HG03442 (cell line): ENCODE measurements around the gene NLRP5.
"Not testable (repeated sequence)": the region's sequence is repeated elsewhere in the genome, so short reads cannot be mapped to it uniquely, and the experiment has no call there.

ENCODE experiments used
- ATAC-seq: cut with Tn5 transposase; IDR thresholded peaks from one replicate; pipeline ENCODE4 v1.9.1; 2021; ENCODE audit warnings: mild to moderate bottlenecking, moderate library complexity; ENCODE audit not compliant: unreplicated experiment

The NLRP5 gene

DNA sequence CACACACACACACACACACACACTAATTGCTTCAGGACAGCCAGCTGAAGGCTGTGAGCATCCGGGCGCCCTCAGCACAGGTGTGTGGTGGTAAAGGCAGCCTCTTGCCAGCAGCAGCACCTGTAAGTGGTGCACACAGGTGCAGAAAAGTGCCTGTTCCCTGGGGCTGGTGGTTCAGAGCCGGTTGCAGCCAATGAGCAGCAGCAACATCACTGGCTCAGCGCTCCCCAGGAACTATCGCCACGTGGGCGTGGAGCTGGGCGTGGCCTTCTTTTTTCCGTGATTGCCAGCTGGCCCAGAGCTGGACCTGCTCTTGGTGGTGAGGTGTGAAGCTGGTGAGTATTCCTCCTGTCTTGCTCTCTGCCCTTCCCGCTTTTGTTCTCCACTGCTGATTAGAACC lies at the start of gene NLRP5:
Gene NLRP5 (plus strand): TSS at position 289 of the 400 bp plus-strand sequence.
- no peak for ATAC-seq

- no peak for ATAC-seq
Measured at GRCh38 chr19:55939206-55939605, 47.4 kb upstream of the NLRP5 start.

- no peak for ATAC-seq
Measured at GRCh38 chr19:55940306-55940705, 46.3 kb upstream of the NLRP5 start.

DNA sequence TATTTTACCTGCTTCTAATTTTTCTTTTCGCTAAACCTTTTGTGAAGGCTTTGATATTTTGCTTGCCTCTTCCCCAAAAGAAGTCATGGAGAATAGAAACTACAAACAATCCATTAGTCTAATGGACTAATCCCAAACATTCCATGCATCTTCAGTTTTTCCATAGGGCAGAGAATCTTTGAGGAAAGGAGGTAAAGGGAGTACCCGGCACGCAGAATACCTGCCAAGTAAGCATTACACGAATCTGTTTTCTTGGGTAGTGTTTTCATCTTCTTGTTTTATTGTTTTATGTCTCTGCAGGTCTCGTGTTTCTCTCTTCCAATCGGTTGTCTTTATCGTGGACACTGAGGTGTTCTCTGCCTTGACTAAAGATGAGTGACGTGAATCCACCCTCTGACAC lies 39.0 kb upstream of the NLRP5 start, which contains the start of gene NLRP8:
Gene NLRP8 (plus strand): TSS at position 301 of the 400 bp plus-strand sequence.
- no peak for ATAC-seq

GRCh38 chr19:55950566-55950965 lies 36.0 kb upstream of the NLRP5 start:
- not testable (repeated sequence) for ATAC-seq

DNA sequence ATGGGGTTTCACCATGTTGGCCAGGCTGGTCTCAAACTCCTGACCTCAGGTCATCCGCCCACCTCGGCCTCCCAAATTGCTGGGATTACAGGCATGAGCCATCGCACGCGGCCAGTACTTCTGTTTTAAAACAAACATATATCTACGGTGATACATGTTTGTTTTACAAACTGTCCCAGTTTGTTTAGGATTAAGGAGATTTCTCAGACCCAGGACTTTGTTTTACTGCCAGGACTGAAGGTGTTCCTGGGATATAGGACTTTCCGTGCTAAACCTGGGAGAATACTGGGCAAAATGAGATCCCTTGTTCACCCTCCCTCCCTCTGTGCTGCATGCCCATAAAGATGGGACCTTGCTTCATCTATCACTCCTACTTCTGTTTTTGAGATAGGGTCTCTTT lies 30.1 kb upstream of the NLRP5 start:
- no peak for ATAC-seq

GRCh38 chr19:55958356-55958755 lies 28.2 kb upstream of the NLRP5 start:
- ATAC-seq = no peak

DNA sequence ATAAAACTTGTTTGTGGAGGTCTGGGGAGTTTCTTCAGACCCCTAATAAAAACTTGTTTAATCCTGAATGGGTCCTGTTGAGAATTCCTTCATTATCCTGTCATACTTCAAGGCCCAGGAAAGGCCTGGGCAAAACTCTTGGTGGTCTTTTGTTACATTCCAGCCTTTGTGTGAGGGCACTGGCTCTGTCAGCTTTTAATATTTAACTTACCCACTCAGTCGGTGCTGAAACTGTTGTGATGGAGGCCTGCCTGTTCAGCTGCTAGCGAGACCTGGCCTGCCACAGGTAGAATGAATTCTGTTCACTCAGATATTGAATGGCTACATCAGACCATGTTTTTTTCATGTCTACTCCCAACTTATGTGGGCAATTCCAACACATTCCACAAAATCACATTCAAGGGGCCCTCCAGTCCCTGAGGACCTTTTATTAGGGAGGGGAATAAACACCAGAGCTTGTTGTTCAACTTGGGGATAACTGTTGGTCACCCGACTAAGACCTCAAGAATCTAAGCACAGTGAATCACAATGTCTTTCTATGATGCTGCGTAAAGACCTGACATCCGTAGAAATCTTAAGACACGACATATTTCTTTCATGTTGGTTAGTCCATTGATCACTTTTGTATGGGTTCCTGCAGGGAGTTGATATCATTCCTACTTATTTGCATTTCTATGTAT lies 26.4 kb upstream of the NLRP5 start:
- ATAC-seq = no peak

- no peak for ATAC-seq
Measured at GRCh38 chr19:55962186-55962585, 24.4 kb upstream of the NLRP5 start.

- no peak for ATAC-seq
Measured at GRCh38 chr19:55973982-55974381, 12.6 kb upstream of the NLRP5 start.

DNA sequence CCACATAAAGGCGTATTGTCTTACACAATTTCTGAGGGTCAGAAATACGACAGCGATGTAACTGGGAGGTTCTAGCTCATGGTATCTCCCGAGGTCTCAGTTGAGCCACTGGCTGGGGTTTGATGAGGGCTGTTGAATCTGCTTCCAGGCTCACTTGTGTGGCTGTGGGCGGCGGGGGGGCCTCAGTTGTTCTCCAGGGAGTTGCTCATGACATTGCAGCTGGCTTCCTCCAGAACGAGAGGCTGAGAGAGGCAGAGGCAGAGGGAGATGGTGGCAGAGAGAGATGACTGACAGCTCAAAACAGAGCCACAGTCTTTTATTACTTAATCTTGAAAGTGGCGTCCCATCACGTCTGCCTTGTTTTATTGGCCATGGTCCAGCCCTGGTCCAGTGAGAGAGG lies 6.2 kb upstream of the NLRP5 start:
- ATAC-seq = no peak

DNA sequence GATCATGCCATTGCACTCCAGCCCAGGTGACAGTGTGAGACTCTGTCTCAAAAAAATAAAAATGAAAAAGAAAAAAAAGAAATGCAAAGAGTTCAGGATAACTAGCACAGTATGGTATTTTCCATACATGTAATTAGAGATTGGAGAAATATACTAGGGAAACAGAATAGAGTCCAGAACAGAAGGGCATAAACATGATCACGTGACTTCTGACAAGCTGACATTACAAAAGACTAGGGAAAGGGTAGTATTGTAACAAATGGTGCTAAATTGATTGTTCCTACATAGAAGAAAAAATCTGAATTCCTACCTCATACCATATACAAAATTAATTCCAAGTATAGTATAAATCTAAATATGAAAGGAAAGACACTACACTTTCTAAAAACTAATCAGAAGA lies 1.3 kb upstream of the NLRP5 start:
- ATAC-seq = no peak

DNA sequence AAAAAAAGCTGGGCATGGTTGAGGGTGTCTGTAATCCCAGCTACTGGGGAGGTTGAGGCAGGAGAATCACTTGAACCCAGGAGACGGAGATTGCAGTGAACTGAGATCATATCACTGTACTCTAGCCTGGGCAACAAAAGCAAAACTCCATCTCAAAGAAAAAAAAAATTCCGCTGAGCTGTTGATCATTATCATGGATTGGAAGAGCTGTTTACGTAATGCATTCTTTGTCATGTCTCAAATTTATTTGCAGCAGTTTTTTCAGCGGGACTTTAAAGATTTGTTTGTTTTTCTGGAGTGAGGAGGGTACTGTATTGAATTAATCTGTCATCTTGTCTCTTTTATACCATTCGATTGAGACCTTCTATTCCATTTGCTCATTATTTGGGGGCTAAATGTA lies 4.3 kb downstream of the NLRP5 start:
- no peak for ATAC-seq

DNA sequence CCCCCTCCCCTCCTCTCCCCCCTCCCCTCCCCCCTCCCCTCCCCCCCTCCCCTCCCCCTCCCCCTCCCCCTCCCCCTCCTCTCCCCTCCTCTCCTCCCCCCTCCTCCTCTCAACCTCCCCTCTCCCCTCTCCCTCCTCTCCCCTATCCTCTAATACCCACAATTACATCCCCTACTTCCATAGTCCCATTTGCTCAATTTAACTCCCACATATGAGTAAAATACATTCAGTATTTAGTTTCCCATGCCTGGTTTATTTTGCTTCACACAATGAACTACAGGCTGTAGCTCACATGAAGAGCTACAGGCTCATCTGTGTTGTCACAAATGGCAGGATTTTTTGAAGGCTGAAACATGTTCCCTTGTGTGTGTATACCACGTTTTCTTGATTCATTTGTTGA lies 6.9 kb downstream of the NLRP5 start:
- no peak for ATAC-seq

DNA sequence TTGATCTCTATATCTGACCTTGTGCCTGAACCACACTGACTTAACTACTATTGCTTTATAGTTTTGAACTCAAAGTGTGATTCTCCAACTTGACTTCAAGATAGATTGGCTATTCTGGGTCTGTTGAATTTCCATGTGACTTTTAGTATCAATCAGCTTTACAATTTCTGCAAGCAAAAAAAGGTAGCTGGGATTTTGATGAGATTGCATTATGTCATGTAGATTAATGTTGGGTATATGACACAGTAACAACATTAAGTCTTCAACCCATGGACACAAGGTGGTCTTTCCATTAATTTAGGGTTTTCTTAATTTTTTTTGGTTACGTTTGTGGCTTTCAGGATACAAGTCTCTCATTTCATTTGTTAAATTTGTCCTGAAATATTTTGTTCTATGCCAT lies 28.2 kb downstream of the NLRP5 start:
- ATAC-seq = no peak

DNA sequence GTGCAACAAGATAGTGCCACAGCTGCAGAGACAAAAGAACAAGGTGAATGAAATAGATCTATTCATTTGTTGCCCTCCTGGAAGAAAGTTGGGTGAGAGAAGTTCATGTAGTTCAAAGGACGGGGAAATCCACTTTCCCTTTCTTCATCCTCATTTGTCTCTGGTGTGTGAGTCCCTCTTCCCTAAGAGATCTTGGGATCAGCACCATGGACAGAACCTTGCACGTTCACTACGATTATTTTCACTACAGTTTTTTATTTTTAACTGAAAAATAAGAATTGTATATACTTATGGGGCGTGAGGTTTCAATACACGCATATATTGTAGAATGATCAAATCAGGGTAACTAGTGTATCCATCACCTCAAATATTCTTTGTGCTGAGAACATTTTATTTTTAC lies 29.2 kb downstream of the NLRP5 start:
- ATAC-seq = no peak

GRCh38 chr19:56019325-56019724 lies 32.8 kb downstream of the NLRP5 start:
- not testable (repeated sequence) for ATAC-seq

GRCh38 chr19:56020355-56020975 lies 33.9 kb downstream of the NLRP5 start:
- ATAC-seq = not testable (repeated sequence)

DNA sequence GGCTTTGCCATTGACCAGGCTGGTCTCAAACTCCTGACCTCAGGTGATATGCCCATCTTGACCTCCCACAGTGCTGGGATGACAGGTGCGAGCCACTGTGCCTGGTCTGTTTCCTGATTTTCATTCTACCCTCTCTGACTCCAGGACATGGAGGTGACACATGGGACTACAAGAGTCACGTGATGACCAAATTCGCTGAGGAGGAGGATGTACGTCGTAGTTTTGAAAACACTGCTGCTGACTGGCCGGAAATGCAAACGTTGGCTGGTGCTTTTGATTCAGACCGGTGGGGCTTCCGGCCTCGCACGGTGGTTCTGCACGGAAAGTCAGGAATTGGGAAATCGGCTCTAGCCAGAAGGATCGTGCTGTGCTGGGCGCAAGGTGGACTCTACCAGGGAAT lies 40.2 kb downstream of the NLRP5 start:
- no peak for ATAC-seq

- ATAC-seq = no peak
Measured at GRCh38 chr19:56053596-56053995, 67.0 kb downstream of the NLRP5 start.

- ATAC-seq = no peak
Measured at GRCh38 chr19:56066152-56067023, 79.8 kb downstream of the NLRP5 start.

GRCh38 chr19:56069642-56070041 lies 83.1 kb downstream of the NLRP5 start:
- no peak for ATAC-seq
